ENCODE measurements around the gene KAT7. TPM values are rescaled to one million over a fixed set of nuclear protein-coding genes. Genes with fewer than 3 reads are reported as not detected.
A peak's percentile ranks its signal among the peaks of the same experiment; 100 is the strongest.

The KAT7 gene
- total RNA-seq, 2 donors from 2014 or later, result 48.3 to 78.6 TPM

DNA sequence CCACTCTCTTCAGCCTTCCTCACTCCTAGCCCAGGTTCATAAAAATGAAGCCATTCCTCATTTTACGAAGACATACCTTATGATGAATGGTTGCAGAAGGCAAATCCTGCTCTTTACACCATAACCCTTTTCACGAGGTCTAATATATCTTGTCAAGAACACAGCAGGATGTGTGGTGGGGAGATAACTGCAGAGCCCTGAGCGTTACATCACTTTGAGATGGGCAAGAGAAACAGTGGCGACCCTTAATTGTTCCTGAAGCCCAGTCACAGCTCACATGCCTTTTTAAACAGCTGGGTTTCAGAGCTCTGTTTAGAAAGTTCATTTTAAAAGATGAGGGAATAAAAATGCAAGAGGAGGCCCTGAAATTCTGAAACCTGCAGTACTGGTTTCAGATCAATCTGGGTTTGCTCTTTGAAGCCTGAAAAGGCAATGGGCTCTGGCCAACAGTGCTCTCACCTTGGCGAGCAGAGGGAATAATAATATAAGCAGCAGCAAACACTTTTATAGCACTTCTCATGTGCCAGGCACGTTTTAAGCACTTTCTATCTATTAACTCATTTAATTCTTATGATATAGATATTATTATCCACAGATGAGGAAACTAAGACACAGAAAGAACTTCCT lies 27.4 kb upstream of the KAT7 start:
- TF ChIP-seq POLR2A (IDR thresholded peaks at IDR 0.05), result no peak
- TF ChIP-seq POLR2AphosphoS5 (IDR thresholded peaks at IDR 0.05), result no peak
- TF ChIP-seq, protein P1, sequence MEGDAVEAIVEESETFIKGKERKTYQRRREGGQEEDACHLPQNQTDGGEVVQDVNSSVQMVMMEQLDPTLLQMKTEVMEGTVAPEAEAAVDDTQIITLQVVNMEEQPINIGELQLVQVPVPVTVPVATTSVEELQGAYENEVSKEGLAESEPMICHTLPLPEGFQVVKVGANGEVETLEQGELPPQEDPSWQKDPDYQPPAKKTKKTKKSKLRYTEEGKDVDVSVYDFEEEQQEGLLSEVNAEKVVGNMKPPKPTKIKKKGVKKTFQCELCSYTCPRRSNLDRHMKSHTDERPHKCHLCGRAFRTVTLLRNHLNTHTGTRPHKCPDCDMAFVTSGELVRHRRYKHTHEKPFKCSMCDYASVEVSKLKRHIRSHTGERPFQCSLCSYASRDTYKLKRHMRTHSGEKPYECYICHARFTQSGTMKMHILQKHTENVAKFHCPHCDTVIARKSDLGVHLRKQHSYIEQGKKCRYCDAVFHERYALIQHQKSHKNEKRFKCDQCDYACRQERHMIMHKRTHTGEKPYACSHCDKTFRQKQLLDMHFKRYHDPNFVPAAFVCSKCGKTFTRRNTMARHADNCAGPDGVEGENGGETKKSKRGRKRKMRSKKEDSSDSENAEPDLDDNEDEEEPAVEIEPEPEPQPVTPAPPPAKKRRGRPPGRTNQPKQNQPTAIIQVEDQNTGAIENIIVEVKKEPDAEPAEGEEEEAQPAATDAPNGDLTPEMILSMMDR (IDR thresholded peaks at IDR 0.05), result no peak
- Histone ChIP-seq H3K4me3 (no peak overlapping the region), H3K36me3 (no peaks in the 10 kb centered on the region), H3K27ac (peak overlapping the region in 1 of 2 donors; percentile 8), H3K27me3 (replicated peaks; ENCODE audit: insufficient read depth) (no peaks in the 10 kb centered on the region), H3K9me3 (no peaks in the 10 kb centered on the region), H3K4me1 (replicated peaks) (no peaks in the 10 kb centered on the region)
- intact Hi-C loops (cut with DNase I), result no loop called here
- 46% methylated on average over 6 of the region's 6 CpGs for WGBS
- DNase-seq (ENCODE audit: low spot score), result no peak

DNA sequence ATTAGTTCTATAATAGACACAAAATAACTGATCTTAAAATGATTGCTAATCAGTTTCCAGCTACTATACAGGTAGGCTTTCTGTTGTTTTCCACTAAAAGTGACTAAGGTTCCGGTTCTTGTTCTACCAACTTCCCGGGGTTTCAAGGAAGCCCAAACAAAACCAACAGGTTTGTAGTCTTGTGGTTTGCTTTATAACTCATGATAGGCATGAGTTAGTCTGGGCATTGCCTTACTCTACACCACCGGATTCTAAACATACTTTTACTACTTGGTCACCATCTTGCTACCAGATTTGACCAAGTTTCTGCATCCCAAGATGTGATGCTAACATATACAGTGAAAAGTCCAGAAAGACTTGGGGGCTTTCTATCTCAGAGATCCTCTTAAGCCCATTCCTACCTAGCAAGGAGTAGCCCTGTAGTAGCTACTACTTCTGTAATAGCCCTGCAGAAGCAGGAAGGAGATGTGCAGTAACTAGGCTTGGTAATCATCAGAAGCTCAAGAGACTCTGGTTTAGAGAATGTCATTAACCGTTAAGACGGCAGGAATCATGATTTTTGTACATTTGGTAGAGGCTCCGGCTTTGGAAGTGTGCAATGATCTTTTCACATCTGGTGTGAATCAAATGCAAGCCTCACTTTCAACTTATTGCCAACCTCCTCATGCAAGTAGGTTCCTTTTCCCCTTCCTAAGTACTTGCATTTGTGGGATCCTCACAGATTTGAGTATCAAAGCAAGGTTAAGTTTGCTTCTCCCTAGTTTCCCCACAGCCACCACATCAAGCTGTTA lies 26.1 kb upstream of the KAT7 start:
- WGBS, result 64% methylated on average over 6 of the region's 6 CpGs
- H3K4me1 ChIP-seq (replicated peaks), result no peaks in the 10 kb centered on the region
- no peak for TF ChIP-seq POLR2AphosphoS5 (IDR thresholded peaks at IDR 0.05)
- TF ChIP-seq, protein P1 (IDR thresholded peaks at IDR 0.05), result no peak
- no peak for TF ChIP-seq POLR2A (IDR thresholded peaks at IDR 0.05)
- intact Hi-C loops (cut with DNase I), result no loop called here
- no peaks in the 10 kb centered on the region for H3K36me3 ChIP-seq
- peak overlapping the region; percentile 90 to 94 for H3K4me3 ChIP-seq
- no peaks in the 10 kb centered on the region for H3K27me3 ChIP-seq (replicated peaks; ENCODE audit: insufficient read depth)
- no peaks in the 10 kb centered on the region for H3K9me3 ChIP-seq
- no peak for DNase-seq (ENCODE audit: low spot score)
- peak overlapping the region in 1 of 2 donors; percentile 8 for H3K27ac ChIP-seq

DNA sequence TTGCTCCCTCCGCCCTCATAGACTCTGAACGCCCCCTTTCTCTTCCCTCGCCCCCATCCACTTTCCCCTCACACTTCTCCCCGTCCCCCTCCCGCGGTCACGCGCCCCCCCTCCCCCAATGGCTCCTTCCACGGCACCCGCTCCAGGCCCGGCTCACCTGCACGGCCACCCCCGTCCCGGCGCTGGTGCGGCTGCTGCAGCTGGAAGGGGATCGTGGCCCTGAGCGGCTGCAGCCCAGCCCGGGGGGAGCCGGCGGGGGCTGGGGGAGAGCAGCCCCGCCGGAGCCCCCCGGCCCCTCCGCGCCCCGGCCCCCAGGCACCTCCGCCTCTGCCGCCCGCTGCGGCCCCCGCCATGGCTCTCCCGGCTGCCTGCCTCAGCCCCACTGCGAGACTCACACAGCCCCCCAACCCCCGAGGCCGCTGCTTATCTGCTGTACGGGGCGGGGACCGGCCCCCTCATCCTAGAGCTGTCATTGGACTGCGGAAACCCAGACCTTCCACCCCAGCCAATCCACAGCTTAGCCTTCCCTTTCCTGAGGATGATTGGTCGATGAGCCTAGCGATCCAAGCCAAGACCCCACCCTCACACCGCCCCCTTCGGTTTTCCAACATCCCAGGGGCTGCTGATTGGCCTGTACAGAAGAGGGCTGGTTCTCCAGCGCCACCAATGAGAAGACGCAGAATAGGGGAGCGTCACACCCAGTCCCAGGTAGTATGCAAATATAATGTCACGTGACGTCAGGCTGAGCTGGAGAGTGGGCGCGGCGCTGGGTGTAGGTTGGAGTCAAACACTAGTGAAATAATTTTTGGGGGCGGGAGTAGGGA lies 24.5 kb upstream of the KAT7 start, which contains the start of gene FAM117A:
TSS of gene FAM117A (minus strand) at position 397 of the 824 bp plus-strand sequence. CDS start at position 353, 44 bp downstream.
- H3K4me1 ChIP-seq (replicated peaks), result no peaks in the 10 kb centered on the region
- no peaks in the 10 kb centered on the region for H3K36me3 ChIP-seq
- H3K9me3 ChIP-seq, result no peaks in the 10 kb centered on the region
- intact Hi-C loops (cut with DNase I), result no loop called here
- TF ChIP-seq POLR2A (IDR thresholded peaks at IDR 0.05), result peak; percentile 64
- TF ChIP-seq, protein P1 (IDR thresholded peaks at IDR 0.05), result peak in 1 of 4 experiments; percentile 5
- TF ChIP-seq POLR2AphosphoS5 (IDR thresholded peaks at IDR 0.05), result peak; percentile 94
- no peaks in the 10 kb centered on the region for H3K27me3 ChIP-seq (replicated peaks; ENCODE audit: insufficient read depth)
- WGBS, result under 1% methylated on average over 40 of the region's 53 CpGs
- DNase-seq (ENCODE audit: low spot score), result peak; percentile 99
- H3K27ac ChIP-seq, result peak within 1 kb of the TSS; percentile 67 to 80
- H3K4me3 ChIP-seq, result peak within 1 kb of the TSS; percentile 90 to 94

DNA sequence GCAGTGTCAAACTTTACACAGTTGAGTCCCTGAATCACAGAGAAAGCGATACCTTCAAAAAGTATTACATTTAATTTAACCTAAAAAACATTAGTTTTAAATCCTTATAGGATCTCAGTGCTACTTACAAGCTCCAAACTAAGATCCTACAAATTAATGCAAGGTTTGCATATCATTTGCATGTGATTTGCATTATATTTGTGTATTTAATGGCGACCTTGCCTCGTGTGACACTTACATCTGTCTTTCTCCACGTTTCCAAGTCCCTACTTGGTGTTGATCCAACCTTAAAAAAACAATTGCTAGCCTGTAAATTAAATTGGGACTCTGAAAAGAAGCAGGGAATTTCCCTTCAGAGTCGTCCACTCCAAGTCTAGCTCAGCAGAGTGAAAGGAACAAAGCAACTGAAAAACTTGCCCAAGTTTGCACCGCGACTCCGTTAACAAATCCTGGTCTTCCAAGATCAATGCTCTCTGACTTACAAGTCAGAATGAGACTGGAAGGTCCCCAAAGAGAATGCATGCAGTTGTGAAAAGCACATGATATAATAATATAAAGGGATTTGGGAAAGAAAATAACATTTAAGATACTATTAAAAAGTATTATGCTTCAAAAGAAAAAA lies 23.8 kb upstream of the KAT7 start:
- Histone ChIP-seq H3K27ac (peak overlapping the region in 1 of 2 donors; percentile 11), H3K4me3 (peak overlapping the region; percentile 12 to 94), H3K9me3 (no peaks in the 10 kb centered on the region), H3K27me3 (replicated peaks; ENCODE audit: insufficient read depth) (no peaks in the 10 kb centered on the region), H3K36me3 (no peaks in the 10 kb centered on the region), H3K4me1 (replicated peaks) (no peaks in the 10 kb centered on the region)
- DNase-seq (ENCODE audit: low spot score), result no peak
- TF ChIP-seq POLR2AphosphoS5 (IDR thresholded peaks at IDR 0.05) (no peak), POLR2A (IDR thresholded peaks at IDR 0.05) (no peak)
- TF ChIP-seq, protein P1 (IDR thresholded peaks at IDR 0.05), result no peak
- WGBS, result 6% methylated on average over 8 of the region's 8 CpGs
- intact Hi-C loops (cut with DNase I), result no loop called here
